Measurements from ENCODE around the gene AGTR2.
"Not testable (repeated sequence)": the region's sequence is repeated elsewhere in the genome, so short reads cannot be mapped to it uniquely, and the experiment has no call there.

Gene AGTR2, protein sequence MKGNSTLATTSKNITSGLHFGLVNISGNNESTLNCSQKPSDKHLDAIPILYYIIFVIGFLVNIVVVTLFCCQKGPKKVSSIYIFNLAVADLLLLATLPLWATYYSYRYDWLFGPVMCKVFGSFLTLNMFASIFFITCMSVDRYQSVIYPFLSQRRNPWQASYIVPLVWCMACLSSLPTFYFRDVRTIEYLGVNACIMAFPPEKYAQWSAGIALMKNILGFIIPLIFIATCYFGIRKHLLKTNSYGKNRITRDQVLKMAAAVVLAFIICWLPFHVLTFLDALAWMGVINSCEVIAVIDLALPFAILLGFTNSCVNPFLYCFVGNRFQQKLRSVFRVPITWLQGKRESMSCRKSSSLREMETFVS

DNA sequence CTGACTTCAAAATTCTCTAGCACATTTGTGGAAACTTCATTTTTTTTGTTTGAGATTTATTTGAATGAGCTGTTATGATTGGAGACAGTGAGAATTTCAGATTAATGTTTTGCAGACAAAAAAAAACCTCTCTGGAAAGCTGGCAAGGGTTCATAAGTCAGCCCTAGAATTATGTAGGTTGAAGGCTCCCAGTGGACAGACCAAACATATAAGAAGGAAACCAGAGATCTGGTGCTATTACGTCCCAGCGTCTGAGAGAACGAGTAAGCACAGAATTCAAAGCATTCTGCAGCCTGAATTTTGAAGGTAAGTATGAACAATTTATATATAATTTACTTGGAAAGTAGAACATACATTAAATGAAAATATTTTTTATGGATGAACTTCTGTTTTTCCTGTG is at the start of gene AGTR2:
TSS of gene AGTR2 (plus strand) at position 234 of the 400 bp plus-strand sequence. CDS start 1,537 bp downstream, outside the sequence.
- DNase-seq (ENCODE audit: low read depth) = no peak

DNA sequence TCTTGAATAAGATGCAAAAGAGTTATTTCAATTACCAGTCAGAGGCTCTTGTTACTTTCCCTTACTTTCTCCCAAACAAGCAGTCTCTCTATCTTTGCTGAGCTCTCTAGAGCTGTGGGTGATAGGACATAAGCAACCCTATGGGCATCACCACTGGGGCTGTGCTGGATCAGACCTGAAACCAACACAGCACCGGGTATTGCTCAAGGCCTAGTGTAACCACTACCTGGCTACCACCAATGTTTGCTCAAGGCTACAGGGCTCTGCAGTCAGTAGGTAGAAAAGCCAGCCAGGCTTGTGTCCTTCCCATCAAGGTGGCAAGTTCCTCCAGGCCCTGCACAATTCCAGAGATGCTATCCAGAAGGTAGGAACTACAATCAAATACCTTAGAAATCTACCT is 35.3 kb upstream of the AGTR2 start:
- DNase-seq (ENCODE audit: low read depth) = no peak

DNA sequence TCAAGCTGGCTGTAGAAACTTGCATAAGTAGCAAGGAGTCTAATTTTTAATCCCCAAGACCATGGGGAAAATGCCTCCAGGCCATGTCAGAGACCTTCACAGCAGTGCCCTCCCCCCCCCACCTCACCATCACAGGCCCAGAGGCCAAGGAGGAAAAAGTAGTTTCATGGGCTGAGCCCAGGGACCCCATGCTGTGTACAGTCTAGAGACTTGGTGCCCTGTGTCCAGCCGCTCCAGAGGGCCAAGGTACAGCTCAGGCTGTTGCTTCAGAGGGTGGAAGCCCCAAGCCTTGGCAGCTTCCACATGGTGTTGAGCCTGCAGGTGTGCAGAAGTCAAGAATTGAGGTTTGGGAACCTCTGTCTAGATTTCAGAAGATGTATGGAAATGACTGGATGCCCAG is 29.3 kb upstream of the AGTR2 start:
- DNase-seq (ENCODE audit: low read depth) = not testable (repeated sequence)

- DNase-seq (ENCODE audit: low read depth) = no peak
These were observed 27.6 kb upstream of the AGTR2 start for GRCh38 chrX:116142976-116143375.

GRCh38 chrX:116172976-116173375 is 2.4 kb downstream of the AGTR2 start:
- DNase-seq (ENCODE audit: low read depth) = no peak

DNA sequence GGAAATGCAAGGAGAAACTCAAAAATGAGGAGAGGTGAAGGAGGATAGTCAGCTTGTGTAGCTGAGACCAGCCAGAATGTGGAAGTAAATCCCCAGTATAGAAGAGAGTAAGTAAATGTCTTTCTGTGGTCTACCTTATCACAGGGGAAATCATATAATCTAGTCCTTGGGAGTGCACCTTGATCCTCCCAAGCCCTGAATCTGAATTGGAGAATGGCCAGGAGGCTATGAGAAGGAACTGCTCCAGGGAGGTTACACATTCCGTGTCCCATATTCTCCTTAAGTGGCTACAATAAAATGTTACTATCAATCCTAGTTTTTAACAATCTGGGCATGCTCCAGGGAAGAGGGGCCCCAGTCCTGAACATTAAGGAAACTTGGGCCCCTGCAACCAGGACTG is 10.8 kb downstream of the AGTR2 start:
- no peak for DNase-seq (ENCODE audit: low read depth)

DNA sequence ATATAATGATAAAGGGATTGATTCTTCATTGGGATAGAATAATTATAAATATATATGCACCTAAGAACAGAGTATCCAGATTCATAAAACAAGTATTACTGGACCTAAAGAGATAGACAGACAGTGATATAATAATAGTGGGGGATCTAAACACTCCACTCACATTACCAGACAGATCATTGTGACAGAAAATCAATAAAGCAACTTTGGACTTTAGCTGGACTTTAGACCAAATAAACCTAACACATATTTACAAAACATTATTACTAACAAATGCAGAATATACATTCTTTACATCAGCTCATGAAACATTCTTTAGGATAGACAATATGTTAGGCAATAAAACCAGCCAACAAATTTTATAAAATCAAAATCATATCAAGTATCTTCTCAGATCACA is 14.6 kb downstream of the AGTR2 start:
- no peak for DNase-seq (ENCODE audit: low read depth)

DNA sequence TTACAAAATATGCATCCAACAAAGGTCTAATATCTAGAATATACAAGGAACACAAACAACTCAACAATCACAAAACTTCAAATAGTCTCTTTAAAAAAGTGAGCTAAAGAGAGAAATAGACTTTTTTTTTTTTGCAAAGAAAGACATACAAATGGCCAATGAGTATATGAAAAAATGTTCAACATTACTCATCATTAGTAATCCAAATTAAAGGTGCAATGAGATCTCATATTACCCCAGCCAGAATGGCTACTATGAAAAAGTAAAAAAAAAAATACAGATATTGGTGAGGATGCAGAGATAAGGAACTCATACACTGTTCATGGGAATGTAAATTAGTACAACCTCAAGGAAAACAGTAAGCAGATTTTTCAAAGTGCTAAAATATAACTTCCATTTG is 24.1 kb downstream of the AGTR2 start:
- no peak for DNase-seq (ENCODE audit: low read depth)

DNA sequence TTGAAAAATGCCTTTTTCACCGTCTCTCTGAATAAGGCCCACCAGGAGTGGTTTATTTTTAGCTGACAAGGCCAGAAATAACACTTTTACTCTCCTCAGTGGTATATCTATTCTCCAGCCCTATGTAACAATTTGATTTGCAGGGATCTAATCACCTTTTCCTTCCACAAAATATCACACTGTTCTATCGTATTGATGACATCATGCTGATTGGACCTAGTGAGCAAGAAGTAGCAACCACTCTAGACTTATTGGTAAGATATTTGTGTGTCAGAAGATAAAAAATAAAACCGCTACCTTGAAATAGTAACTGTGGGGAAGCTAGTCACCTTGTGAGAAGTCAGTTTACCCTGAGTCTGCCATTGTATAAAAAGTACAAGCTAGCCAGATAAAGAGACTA is 27.7 kb downstream of the AGTR2 start:
- DNase-seq (ENCODE audit: low read depth) = no peak

GRCh38 chrX:116198810-116199209 is 28.3 kb downstream of the AGTR2 start:
- no peak for DNase-seq (ENCODE audit: low read depth)

GRCh38 chrX:116204932-116205331 is 34.4 kb downstream of the AGTR2 start:
- no peak for DNase-seq (ENCODE audit: low read depth)

DNA sequence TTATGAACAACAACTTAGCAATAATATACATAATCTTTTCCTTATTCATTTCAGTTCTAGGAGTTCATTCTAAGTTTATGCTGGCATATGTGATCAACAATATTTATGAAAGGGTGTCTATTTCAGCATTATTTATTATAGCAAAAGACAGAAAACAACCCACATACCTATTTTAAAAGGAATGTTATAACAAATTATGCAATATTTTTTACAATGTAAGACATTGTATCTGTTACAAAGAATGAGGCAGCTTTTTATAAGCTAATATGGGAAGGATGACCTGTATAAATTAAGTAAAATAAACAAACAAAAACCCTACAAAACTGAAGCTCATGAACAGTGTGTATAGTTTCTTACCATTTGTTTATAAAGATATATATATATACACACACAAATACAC is 42.7 kb downstream of the AGTR2 start:
- no peak for DNase-seq (ENCODE audit: low read depth)

- not testable (repeated sequence) for DNase-seq (ENCODE audit: low read depth)
These were observed 46.5 kb downstream of the AGTR2 start for GRCh38 chrX:116217080-116217479.

All from T-helper 22 cell (primary cell).